Endothelial cell of umbilical vein (primary cell): ENCODE results near the gene RPP25L. TPM values are rescaled to one million over a fixed set of nuclear protein-coding genes. Genes with fewer than 3 reads are reported as not detected.

Experiments used
- BruUV-seq: library from RNA; stranded (reverse); fragments of 400-500 nt; replicated peaks from 2 replicates; lab custom pipeline; 2021; lab: Mats Ljungman, UMichigan
- CTCF ChIA-PET: fragments of 300-600, 350-600 bp; sonication (Branson Sonifier 250); formaldehyde crosslinking; loops from one replicate; lab custom pipeline; 2021; ENCODE audit warnings: antibody characterized with exemption, inconsistent platforms; lab: Charles Lee
- POLR2A ChIA-PET: fragments of 300-600, 350-600 bp; sonication (Branson Sonifier 250); formaldehyde crosslinking; loops from one replicate; lab custom pipeline; 2021; ENCODE audit warnings: antibody characterized with exemption, inconsistent platforms; lab: Charles Lee
- DNase-seq: peaks from one replicate; pipeline ENCODE4 v3.0.0-alpha.2; 2011; ENCODE audit warnings: low read depth, low spot score
- FAIRE-seq: peaks from 2 replicates; lab custom pipeline; 2011; peaks lifted over from hg19 to GRCh38; lab: Jason Lieb, UNC
- H2AFZ ChIP-seq: 2 replicates; pipeline ENCODE4 v1.6.0; 2012; ENCODE audit warnings: low read depth, low read length, control low read depth, inconsistent platforms
- H3K27ac ChIP-seq: 2 replicates; pipeline ENCODE4 v1.5.1; 2011; ENCODE audit warnings: low read depth, mild to moderate bottlenecking, control low read depth, low read length, moderate library complexity; ENCODE audit not compliant: insufficient read depth
- H3K27me3 ChIP-seq, 2 experiments: 2 replicates each; pipeline versions ENCODE4 v1.6.0 to v1.6.1; 2011; ENCODE audit warnings: low read length in 2 of 2, mixed read lengths in 1 of 2; ENCODE audit not compliant: control insufficient read depth in 2 of 2, insufficient read depth in 2 of 2
- H3K36me3 ChIP-seq, 2 experiments: 2 replicates in 1 of 2; 3 replicates in 1 of 2; pipeline ENCODE4 v1.5.1; 2011; ENCODE audit warnings: low read length in 2 of 2, mild to moderate bottlenecking in 1 of 2, moderate library complexity in 1 of 2; ENCODE audit not compliant: control insufficient read depth in 2 of 2, insufficient read depth in 2 of 2; ENCODE audit errors: extremely low read depth in 1 of 2
- H3K4me1 ChIP-seq: 3 replicates; pipeline ENCODE4 v1.5.1; 2011; ENCODE audit warnings: mild to moderate bottlenecking, low read length; ENCODE audit not compliant: control insufficient read depth, insufficient read depth; ENCODE audit errors: extremely low read depth
- H3K4me2 ChIP-seq: 2 replicates; pipeline ENCODE4 v1.6.1; 2011; ENCODE audit warnings: low read length, control low read depth, mixed read lengths; ENCODE audit not compliant: insufficient read depth
- H3K4me3 ChIP-seq, 3 experiments: fragments of 200-600 bp in 1 of 3; sonication (generic), shearing (Covaris generic) in 1 of 3; replicated peaks in 1 of 3; 2 replicates each; pipeline ENCODE4 v1.5.1; 2011 to 2016; ENCODE audit warnings: control low read depth in 3 of 3, low read length in 3 of 3, mild to moderate bottlenecking in 2 of 3, inconsistent platforms in 1 of 3, low read depth in 1 of 3, moderate library complexity in 1 of 3; ENCODE audit not compliant: insufficient read depth in 1 of 3
- H3K79me2 ChIP-seq: 2 replicates; pipeline ENCODE4 v1.6.0; 2012; ENCODE audit warnings: low read length, inconsistent platforms; ENCODE audit not compliant: control insufficient read depth, insufficient read depth
- H3K9ac ChIP-seq: replicated peaks from 2 replicates; pipeline ENCODE3; 2011; ENCODE audit warnings: low read length, control low read depth; ENCODE audit not compliant: insufficient read depth; ENCODE audit errors: extremely low read depth
- H3K9me1 ChIP-seq: replicated peaks from 3 replicates; pipeline ENCODE4 v1.6.0; 2011; ENCODE audit warnings: mild to moderate bottlenecking, low read length; ENCODE audit not compliant: control insufficient read depth, insufficient read depth; ENCODE audit errors: extremely low read depth
- H3K9me3 ChIP-seq: replicated peaks from 2 replicates; pipeline ENCODE4 v1.5.1; 2012; ENCODE audit warnings: low read length, inconsistent platforms; ENCODE audit not compliant: control insufficient read depth, insufficient read depth
- H4K20me1 ChIP-seq: replicated peaks from 2 replicates; pipeline ENCODE3; 2011; ENCODE audit warnings: mild to moderate bottlenecking, low read length; ENCODE audit not compliant: control insufficient read depth, insufficient read depth; ENCODE audit errors: extremely low read depth
- CTCF ChIP-seq, 2 donors: IDR thresholded peaks; 1 replicate in 1 of 2; 2 replicates in 1 of 2; pipeline ENCODE4 v1.5.1; 2011; ENCODE audit warnings: low read length in 2 of 2, mild to moderate bottlenecking in 2 of 2, moderate library complexity in 2 of 2, control low read depth in 1 of 2, inconsistent platforms in 1 of 2, low read depth in 1 of 2; ENCODE audit not compliant: insufficient read depth in 1 of 2; ENCODE audit errors: extremely low read depth in 1 of 2
- EZH2 ChIP-seq: IDR thresholded peaks from 2 replicates; pipeline ENCODE4 v1.6.1; 2012; ENCODE audit warnings: borderline replicate concordance, low read depth, mild to moderate bottlenecking, moderate library complexity, low read length, inconsistent platforms; ENCODE audit not compliant: severe bottlenecking
- GATA2 ChIP-seq: IDR thresholded peaks from 2 replicates; pipeline ENCODE4 v1.7.0; 2011; ENCODE audit warnings: low read depth, mild to moderate bottlenecking, moderate library complexity, mixed read lengths, low read length; ENCODE audit not compliant: insufficient read length, insufficient read depth
- JUN ChIP-seq: IDR thresholded peaks from 2 replicates; pipeline ENCODE4 v1.6.1; 2011; ENCODE audit warnings: borderline replicate concordance, low read depth; ENCODE audit not compliant: insufficient read length, insufficient read depth
- MAX ChIP-seq: IDR thresholded peaks from 2 replicates; pipeline ENCODE4 v1.6.1; 2011; ENCODE audit not compliant: insufficient read depth, insufficient read length
- MYC ChIP-seq: IDR thresholded peaks from one replicate; pipeline ENCODE4 v1.6.1; 2011; ENCODE audit warnings: mild to moderate bottlenecking, low read depth, low read length
- POLR2A ChIP-seq: IDR thresholded peaks from 2 replicates; pipeline ENCODE4 v1.6.1; 2012; ENCODE audit warnings: low read depth, mild to moderate bottlenecking, control low read depth, low read length
- POLR2AphosphoS5 ChIP-seq: IDR thresholded peaks from 2 replicates; pipeline ENCODE4 v1.6.1; 2012; ENCODE audit warnings: low read depth, mild to moderate bottlenecking, control low read depth, low read length, moderate library complexity; ENCODE audit not compliant: insufficient read depth
- dilution Hi-C: fragments of 300-500 bp; cut with MboI; formaldehyde crosslinking; loops from one replicate; pipeline ENCODE4 v1.15.0; 2019; ENCODE audit warnings: low sequenced_read_pairs; ENCODE audit not compliant: extremely low pct_ligation_motif_present
- intact Hi-C: fragments of 100-400 bp; cut with micrococcal nuclease; formaldehyde crosslinking; loops from one replicate; pipeline ENCODE4 v1.10.0; 2022
- polyA plus RNA-seq, 4 experiments: library from polyadenylated mRNA; depleted of rRNA in 3 of 4; stranded (reverse) in 3 of 4; unstranded in 1 of 4; fragments of >200 nt; gene quantifications; 2 replicates each; pipeline versions ENCODE4 v1.2.1 to v1.2.3, GENCODE V29; 2011 to 2012; ENCODE audit warnings: missing spikeins in 1 of 4
- total RNA-seq: library from RNA; stranded (reverse); gene quantifications from 2 replicates; pipeline ENCODE4 v1.2.3, GENCODE V29; 2021

RPP25L gene
- total and polyA plus RNA-seq, 2 donors (not counting 3 experiments of a cell fraction or from before 2014, with no cell fraction given), result 15.7 to 41.0 TPM

- peaks cover 37% of the 10 kb centered on the region for H3K4me1 ChIP-seq
- TF ChIP-seq JUN (no peak), POLR2A (no peak), EZH2 (no peak), MAX (no peak), GATA2 (no peak), MYC (no peak), POLR2AphosphoS5 (no peak), CTCF (IDR thresholded peaks at IDR 0.05; ENCODE audit: extremely low read depth in 1 of 2, insufficient read depth in 1 of 2, low read depth in 1 of 2, low read length in 2 of 2) (no peak)
- no TSS peak for BruUV-seq
- peaks cover 6% of the 10 kb centered on the region for H3K79me2 ChIP-seq
- FAIRE-seq (no peak), DNase-seq (no peak)
- no peak overlapping the region for H3K4me3 ChIP-seq
- POLR2A ChIA-PET, result no interaction called here
- H4K20me1 ChIP-seq, result no peaks in the 10 kb centered on the region
- no peaks in the 10 kb centered on the region for H3K9me1 ChIP-seq
- intact Hi-C loops (no loop called here), dilution Hi-C loops (no loop called here)
- CTCF ChIA-PET, result no interaction called here
- H3K36me3 ChIP-seq, result peaks cover 0 to 14% of the 10 kb centered on the region in 2 experiments
- H3K27me3 ChIP-seq, result no peaks in the 10 kb centered on the region
- no peaks in the 10 kb centered on the region for H3K9me3 ChIP-seq
- H3K4me2 ChIP-seq, result no peak overlapping the region
- H3K27ac ChIP-seq, result no peak overlapping the region
- no peak overlapping the region for H2AFZ ChIP-seq
- H3K9ac ChIP-seq, result no peak overlapping the region
Observed at GRCh38 chr9:34648673-34649072, 36.8 kb upstream of the RPP25L start.
